ENCODE results near the gene VEPH1. TPM values are rescaled to one million over a fixed set of nuclear protein-coding genes. Genes with fewer than 3 reads are reported as not detected.

VEPH1 gene
- total RNA-seq, 2 donors from 2014 or later = 0.21 TPM; not detected in 1

DNA sequence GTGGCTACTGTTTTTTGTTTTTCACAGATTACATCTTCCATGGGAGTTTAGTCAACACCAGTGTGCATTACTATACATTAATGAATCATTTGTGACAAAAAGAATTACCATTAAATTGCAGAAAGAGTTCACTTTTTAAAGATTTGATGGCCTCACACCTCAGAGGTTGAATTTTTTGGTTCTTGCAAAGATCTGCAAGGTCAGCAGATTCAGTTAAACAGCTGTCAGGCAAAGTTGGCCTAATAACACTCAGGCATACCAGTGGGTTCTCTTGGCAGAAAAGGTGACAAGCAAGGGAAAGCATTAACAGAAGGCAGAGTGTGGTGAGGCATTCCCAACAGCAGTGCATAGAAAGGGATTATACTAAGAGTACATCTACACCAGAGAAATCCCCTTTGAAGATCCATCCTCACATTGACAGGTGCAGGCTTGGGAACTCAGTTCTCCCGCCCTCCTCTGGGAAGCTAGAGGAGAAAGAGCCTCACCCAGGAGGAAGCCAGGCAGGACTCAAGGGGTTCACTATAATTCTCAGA, 90.8 kb downstream of the VEPH1 start:
- DNase-seq (ENCODE audit: low spot score) (no peak), ATAC-seq (ENCODE audit: insufficient number of reproducible peaks, low FRiP score, low read depth) (no peak)
- no peaks in the 10 kb centered on the region for H3K27me3 ChIP-seq (replicated peaks; ENCODE audit: insufficient read depth)
- no peaks in the 10 kb centered on the region for H3K9me3 ChIP-seq
- TF ChIP-seq, protein P1, sequence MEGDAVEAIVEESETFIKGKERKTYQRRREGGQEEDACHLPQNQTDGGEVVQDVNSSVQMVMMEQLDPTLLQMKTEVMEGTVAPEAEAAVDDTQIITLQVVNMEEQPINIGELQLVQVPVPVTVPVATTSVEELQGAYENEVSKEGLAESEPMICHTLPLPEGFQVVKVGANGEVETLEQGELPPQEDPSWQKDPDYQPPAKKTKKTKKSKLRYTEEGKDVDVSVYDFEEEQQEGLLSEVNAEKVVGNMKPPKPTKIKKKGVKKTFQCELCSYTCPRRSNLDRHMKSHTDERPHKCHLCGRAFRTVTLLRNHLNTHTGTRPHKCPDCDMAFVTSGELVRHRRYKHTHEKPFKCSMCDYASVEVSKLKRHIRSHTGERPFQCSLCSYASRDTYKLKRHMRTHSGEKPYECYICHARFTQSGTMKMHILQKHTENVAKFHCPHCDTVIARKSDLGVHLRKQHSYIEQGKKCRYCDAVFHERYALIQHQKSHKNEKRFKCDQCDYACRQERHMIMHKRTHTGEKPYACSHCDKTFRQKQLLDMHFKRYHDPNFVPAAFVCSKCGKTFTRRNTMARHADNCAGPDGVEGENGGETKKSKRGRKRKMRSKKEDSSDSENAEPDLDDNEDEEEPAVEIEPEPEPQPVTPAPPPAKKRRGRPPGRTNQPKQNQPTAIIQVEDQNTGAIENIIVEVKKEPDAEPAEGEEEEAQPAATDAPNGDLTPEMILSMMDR (IDR thresholded peaks at IDR 0.05) = no peak
- H3K27ac ChIP-seq = no peak overlapping the region
- H3K36me3 ChIP-seq = no peaks in the 10 kb centered on the region
- H3K4me3 ChIP-seq = no peak overlapping the region
- H3K4me1 ChIP-seq (ENCODE audit: control insufficient read depth in 1 of 2, low read depth in 2 of 2) = no peaks in the 10 kb centered on the region

DNA sequence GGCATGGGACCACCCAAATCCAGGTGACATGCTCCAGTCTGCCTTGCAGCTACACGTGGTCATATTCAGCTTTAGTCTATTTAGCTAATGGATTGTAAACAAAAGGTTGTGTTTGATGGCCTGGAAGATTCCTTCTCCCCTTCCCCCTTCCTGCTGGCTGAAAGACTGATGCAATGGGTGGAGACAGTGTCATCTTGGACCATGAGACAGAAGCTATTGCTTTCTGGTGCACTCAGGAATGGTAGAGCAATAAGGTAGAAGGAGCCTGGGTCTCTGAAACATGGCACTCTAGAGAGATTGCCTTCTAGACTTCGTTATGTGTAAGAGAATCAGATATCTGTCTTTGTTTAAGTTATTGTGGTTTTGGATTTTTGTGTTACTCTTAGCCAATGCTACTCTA, 92.3 kb downstream of the VEPH1 start:
- DNase-seq (ENCODE audit: low spot score) (no peak), ATAC-seq (ENCODE audit: insufficient number of reproducible peaks, low FRiP score, low read depth) (no peak)
- H3K27ac ChIP-seq = no peak overlapping the region
- no peaks in the 10 kb centered on the region for H3K9me3 ChIP-seq
- no peak overlapping the region for H3K4me3 ChIP-seq
- H3K4me1 ChIP-seq (ENCODE audit: control insufficient read depth in 1 of 2, low read depth in 2 of 2) = no peaks in the 10 kb centered on the region
- H3K36me3 ChIP-seq = no peaks in the 10 kb centered on the region
- TF ChIP-seq, protein P1 (IDR thresholded peaks at IDR 0.05) = no peak
- no peaks in the 10 kb centered on the region for H3K27me3 ChIP-seq (replicated peaks; ENCODE audit: insufficient read depth)

DNA sequence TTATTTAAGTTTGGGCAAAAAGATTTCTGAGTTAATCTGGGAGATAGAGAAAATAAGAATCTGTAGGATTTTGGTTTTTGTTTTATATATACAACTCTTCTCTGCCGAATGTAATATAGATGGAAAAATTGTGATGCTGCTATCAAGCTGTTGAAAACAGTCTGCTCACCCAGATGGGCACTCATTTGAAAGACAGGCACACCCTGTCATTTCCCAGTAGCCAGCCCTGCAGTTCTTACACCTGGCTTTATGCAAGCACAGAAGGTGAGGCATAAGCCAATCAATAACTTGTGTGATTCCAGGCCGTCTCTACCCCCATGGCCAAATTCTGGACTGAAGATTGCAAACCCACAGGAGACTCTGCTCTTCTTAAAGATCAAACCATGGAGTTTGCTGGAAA, 93.7 kb downstream of the VEPH1 start:
- H3K36me3 ChIP-seq = no peaks in the 10 kb centered on the region
- TF ChIP-seq, protein P1 (IDR thresholded peaks at IDR 0.05) = no peak
- ATAC-seq (ENCODE audit: insufficient number of reproducible peaks, low FRiP score, low read depth) (no peak), DNase-seq (ENCODE audit: low spot score) (no peak)
- no peak overlapping the region for H3K27ac ChIP-seq
- no peak overlapping the region for H3K4me3 ChIP-seq
- no peaks in the 10 kb centered on the region for H3K9me3 ChIP-seq
- H3K4me1 ChIP-seq (ENCODE audit: control insufficient read depth in 1 of 2, low read depth in 2 of 2) = no peaks in the 10 kb centered on the region
- H3K27me3 ChIP-seq (replicated peaks; ENCODE audit: insufficient read depth) = no peaks in the 10 kb centered on the region

DNA sequence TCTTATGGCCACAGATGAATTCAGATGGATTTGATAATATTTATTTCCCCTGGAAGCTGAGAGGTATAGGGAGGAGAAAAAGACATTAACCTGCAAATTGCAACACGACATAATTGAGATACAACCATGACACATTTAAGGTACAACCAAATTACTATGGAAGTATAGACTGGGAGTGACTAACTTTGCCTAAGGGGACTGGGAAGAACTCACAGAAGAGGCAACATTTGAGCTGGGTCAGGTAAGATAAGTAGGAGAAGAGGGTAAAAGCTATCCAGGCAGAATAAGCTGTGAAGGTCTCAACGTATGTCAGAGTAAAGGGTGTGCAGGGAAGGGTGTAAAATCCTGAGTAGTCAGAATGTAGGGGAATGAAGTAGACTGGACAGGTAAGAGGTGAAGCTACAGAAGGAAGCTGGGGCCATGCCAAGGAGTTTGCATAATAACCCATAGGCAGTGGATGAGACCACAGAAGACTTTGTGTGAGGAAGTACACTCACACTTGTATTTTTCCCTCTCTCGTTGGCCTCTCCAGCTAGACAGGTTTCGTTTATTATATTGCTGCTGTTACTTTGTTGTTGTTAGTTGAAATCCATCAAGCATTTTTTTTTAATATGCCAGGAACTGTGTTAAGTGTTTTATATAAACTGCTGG, 94.6 kb downstream of the VEPH1 start:
- Histone ChIP-seq H3K36me3 (no peaks in the 10 kb centered on the region), H3K27ac (no peak overlapping the region), H3K4me1 (ENCODE audit: control insufficient read depth in 1 of 2, low read depth in 2 of 2) (no peaks in the 10 kb centered on the region), H3K27me3 (replicated peaks; ENCODE audit: insufficient read depth) (no peaks in the 10 kb centered on the region), H3K4me3 (no peak overlapping the region), H3K9me3 (no peaks in the 10 kb centered on the region)
- no peak for ATAC-seq (ENCODE audit: insufficient number of reproducible peaks, low FRiP score, low read depth)
- TF ChIP-seq, protein P1 (IDR thresholded peaks at IDR 0.05) = no peak
- no peak for DNase-seq (ENCODE audit: low spot score)

DNA sequence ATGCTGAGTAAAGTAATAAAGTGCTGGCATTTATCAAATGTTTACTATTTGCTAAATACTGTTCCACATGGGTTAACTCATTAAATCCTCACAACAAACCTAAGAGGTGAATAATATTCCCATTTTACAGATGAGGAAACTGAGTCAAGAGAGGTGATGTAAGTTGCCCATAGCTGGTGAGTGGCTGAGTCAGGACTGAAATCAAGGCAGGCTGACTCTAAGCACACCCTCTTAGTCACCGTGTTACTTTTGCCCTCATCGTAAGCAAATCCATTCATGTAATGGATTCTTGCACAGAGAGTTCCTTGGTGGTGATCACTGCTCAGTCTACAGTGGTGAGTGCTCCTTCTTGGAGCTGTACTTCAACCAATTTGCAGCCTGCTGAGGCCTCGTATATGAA, 95.4 kb downstream of the VEPH1 start:
- Histone ChIP-seq H3K9me3 (no peaks in the 10 kb centered on the region), H3K4me3 (no peak overlapping the region), H3K36me3 (no peaks in the 10 kb centered on the region), H3K27me3 (replicated peaks; ENCODE audit: insufficient read depth) (no peaks in the 10 kb centered on the region), H3K4me1 (ENCODE audit: control insufficient read depth in 1 of 2, low read depth in 2 of 2) (no peaks in the 10 kb centered on the region), H3K27ac (no peak overlapping the region)
- no peak for DNase-seq (ENCODE audit: low spot score)
- TF ChIP-seq, protein P1 (IDR thresholded peaks at IDR 0.05) = no peak
- ATAC-seq (ENCODE audit: insufficient number of reproducible peaks, low FRiP score, low read depth) = no peak
